Activated naive CD8-positive, alpha-beta T cell treated with anti-CD3 and anti-CD28 coated beads for 36 hours (primary cell): Measurements from ENCODE around the gene ADAMTS9. TPM values are rescaled to one million over a fixed set of nuclear protein-coding genes. Genes with fewer than 3 reads are reported as not detected.

Experiments used
- DNase-seq: peaks from one replicate; pipeline ENCODE4 v3.0.0; 2021
- H3K27ac Mint-ChIP-seq: one replicate; pipeline ENCODE4 v1.8.0; 2022; ENCODE audit warnings: mild to moderate bottlenecking, moderate library complexity, mixed read lengths
- H3K27me3 Mint-ChIP-seq: one replicate; pipeline ENCODE4 v1.8.0; 2022; ENCODE audit warnings: mild to moderate bottlenecking, mixed read lengths
- H3K36me3 Mint-ChIP-seq: one replicate; pipeline ENCODE4 v1.8.0; 2021; ENCODE audit warnings: mild to moderate bottlenecking, mixed read lengths
- H3K4me1 Mint-ChIP-seq: one replicate; pipeline ENCODE4 v1.8.0; 2021; ENCODE audit warnings: mixed read lengths
- H3K4me3 Mint-ChIP-seq: one replicate; pipeline ENCODE4 v1.8.0; 2022; ENCODE audit warnings: mild to moderate bottlenecking, moderate library complexity, mixed read lengths
- H3K9me3 Mint-ChIP-seq: one replicate; pipeline ENCODE4 v1.8.0; 2022; ENCODE audit warnings: mixed read lengths
- total RNA-seq, 2 experiments: library from RNA; stranded (reverse); gene quantifications; one replicate each; pipeline ENCODE4 v1.2.3, GENCODE V29; 2021

Gene ADAMTS9
- total RNA-seq, 2 experiments from 2014 or later, result not detected

DNA sequence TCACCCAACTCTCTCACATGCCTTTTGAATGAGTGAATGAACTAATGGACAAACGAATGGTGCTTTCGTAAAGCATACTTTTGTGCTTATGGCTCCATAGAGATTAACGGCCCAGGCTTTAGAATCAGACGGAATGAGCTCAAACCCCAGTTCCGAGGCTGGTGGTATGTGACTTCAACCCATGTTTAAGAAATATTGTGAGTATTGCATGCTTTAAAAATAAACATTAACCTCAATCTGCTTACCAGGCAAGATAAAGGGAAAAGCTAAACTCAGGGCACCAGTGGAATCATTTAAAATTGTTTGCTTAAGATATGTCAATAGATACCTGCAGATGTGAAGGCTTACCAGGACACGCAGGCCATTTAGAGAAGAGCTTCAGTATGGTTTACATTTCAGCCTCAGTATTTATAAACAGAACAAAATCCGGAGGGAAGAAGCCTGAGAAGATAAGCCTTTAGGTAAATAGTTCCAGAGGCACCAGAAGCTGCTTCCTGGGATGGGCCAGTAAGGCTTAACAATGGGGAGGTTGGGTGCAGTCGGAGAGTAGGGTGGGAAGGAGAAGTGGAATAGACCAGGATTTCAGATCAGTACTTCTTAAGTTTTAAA is 186.4 kb downstream of the ADAMTS9 start:
- DNase-seq, result no peak
- Mint-ChIP-seq H3K27ac (no peak overlapping the region), H3K9me3 (peaks cover 2% of the 10 kb centered on the region), H3K4me3 (no peak overlapping the region), H3K36me3 (no peaks in the 10 kb centered on the region), H3K4me1 (peaks cover 6% of the 10 kb centered on the region), H3K27me3 (peaks cover 24% of the 10 kb centered on the region)

DNA sequence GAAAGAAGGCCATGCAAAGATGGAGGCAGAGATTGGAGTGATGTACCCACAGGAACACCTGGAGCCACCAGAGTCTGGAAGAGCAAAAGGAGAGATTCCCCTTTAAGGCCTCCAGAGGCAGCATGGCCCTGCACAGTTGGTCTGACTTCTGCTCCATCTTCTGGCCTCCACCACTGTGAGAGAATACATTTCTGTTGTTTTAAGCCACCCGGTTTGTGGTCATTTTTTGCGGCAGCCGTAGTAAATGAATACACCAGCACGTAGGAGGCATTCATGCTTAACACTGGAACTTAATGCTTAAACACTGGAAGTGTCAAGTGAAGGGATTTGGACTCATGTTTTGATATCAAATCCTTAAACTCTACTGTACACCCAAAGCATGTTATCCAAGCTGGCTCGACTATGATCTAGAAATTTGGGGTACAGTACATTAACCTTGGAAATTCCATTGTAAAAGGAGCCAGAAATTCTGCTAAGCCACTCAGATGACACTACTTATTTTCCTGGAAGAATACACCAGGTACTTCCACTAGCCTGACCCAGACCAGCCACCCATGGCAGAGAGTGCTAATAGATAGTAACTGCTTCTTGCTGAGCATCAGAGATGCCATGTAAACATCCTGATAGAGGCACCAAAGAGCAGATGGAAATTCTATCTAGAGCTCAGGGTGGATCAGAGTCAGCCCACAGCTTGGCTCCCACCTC is 190.9 kb downstream of the ADAMTS9 start:
- no peak for DNase-seq
- Mint-ChIP-seq H3K4me1 (no peaks in the 10 kb centered on the region), H3K27ac (no peak overlapping the region), H3K9me3 (no peaks in the 10 kb centered on the region), H3K36me3 (no peaks in the 10 kb centered on the region), H3K4me3 (no peak overlapping the region), H3K27me3 (peaks cover 32% of the 10 kb centered on the region)

DNA sequence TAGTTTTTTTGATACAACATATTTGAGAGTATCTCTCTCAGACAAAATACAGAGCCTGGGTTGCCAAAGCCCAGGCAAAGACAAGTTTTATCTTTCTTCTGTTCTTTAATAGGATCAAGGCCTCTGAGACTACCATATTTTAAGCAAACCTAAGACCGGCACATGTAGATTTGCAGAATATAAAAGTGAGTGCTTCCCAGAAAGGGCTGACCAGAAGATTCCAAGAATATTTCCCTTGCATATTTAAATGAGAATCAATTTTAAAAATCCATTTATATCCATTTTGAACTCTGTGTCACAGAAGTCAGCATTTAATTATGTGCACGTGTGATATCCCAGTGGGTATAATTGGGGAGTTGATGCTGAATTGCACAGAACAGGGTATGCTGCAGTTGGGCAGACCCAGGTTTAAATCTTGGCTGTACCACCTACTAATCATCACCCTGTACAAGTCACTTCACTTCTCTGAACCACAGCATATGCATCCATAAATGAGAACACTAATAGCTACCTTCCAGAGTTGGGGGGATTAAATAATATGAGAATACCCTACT is 191.9 kb downstream of the ADAMTS9 start:
- no peak overlapping the region for H3K27ac Mint-ChIP-seq
- H3K9me3 Mint-ChIP-seq, result no peaks in the 10 kb centered on the region
- DNase-seq, result no peak
- peaks cover 43% of the 10 kb centered on the region for H3K27me3 Mint-ChIP-seq
- H3K4me1 Mint-ChIP-seq, result no peaks in the 10 kb centered on the region
- no peak overlapping the region for H3K4me3 Mint-ChIP-seq
- H3K36me3 Mint-ChIP-seq, result no peaks in the 10 kb centered on the region

DNA sequence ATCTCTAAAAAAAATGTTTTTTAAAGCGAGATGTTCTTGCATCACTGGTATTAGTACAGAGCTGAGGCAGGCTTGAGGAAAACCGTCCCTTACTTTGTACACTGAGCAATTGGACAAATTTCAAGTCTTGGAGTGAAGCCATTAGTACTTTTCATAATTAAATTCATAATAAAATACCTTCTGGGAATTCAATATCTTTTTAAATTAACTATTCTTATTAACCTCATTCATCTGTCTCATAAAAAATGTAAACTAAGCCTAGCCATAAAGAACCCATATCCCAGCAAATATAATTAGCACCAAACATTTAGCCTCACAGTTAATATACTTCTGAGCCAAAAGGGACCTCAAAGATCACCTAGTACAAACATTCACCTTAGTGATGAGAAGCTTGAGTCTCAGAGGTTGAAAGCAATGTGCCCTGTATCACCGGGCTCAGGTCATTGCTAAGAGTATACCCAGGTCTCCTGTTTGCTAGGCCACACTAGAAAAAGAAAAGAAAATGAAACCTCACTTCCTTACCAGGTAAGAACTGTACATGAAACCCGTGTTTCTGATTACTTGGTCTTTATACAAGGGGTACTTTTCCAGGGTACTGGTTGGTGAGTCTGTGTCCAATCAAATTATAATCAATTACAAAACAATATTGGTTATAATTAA is 192.5 kb downstream of the ADAMTS9 start:
- H3K4me3 Mint-ChIP-seq, result no peak overlapping the region
- no peaks in the 10 kb centered on the region for H3K9me3 Mint-ChIP-seq
- no peaks in the 10 kb centered on the region for H3K4me1 Mint-ChIP-seq
- peaks cover 49% of the 10 kb centered on the region for H3K27me3 Mint-ChIP-seq
- DNase-seq, result no peak
- no peak overlapping the region for H3K27ac Mint-ChIP-seq
- H3K36me3 Mint-ChIP-seq, result no peaks in the 10 kb centered on the region

DNA sequence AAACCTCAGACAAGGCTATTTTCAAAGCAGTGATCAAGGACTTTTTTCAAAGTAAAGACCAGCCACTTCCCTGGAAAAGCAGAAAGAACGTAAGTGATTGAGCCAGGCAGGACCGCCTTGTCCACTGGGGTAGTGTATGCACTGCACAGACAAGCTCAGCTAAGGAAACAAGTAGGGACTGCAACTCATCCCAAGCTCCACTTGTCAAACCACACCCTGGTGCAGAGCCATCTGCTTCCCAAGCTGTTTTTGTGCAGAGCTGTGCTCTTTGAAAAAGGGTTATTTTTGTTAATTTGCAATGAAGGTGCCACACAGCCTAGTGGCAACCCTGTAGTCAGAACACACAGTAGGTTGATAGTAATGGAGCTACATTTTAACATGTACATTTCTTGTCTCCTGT is 193.3 kb downstream of the ADAMTS9 start:
- no peaks in the 10 kb centered on the region for H3K36me3 Mint-ChIP-seq
- H3K9me3 Mint-ChIP-seq, result no peaks in the 10 kb centered on the region
- DNase-seq, result no peak
- H3K4me3 Mint-ChIP-seq, result no peak overlapping the region
- peaks cover 56% of the 10 kb centered on the region for H3K27me3 Mint-ChIP-seq
- H3K4me1 Mint-ChIP-seq, result no peaks in the 10 kb centered on the region
- no peak overlapping the region for H3K27ac Mint-ChIP-seq

DNA sequence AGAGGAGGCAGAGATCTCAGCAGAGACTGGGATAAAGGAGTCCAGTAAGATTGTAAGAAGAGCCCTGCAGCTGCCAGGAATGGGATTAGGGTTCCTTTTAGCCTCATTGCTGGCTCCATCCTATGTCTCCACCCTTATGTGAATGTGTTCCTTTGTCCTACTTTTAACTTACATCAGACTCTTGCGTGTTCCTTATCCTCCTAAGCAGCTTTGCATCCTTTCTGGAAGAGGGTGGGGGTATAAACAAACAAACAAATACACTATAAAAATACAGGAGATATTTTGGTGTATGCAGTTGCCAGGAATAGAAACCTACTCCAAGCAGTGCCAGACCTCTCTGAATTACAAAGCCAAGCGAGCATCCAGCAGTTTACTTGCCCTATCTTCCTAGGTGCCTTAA is 194.7 kb downstream of the ADAMTS9 start:
- H3K36me3 Mint-ChIP-seq, result no peaks in the 10 kb centered on the region
- H3K27me3 Mint-ChIP-seq, result peaks cover 58% of the 10 kb centered on the region
- no peak overlapping the region for H3K4me3 Mint-ChIP-seq
- DNase-seq, result no peak
- H3K9me3 Mint-ChIP-seq, result no peaks in the 10 kb centered on the region
- no peaks in the 10 kb centered on the region for H3K4me1 Mint-ChIP-seq
- H3K27ac Mint-ChIP-seq, result no peak overlapping the region

DNA sequence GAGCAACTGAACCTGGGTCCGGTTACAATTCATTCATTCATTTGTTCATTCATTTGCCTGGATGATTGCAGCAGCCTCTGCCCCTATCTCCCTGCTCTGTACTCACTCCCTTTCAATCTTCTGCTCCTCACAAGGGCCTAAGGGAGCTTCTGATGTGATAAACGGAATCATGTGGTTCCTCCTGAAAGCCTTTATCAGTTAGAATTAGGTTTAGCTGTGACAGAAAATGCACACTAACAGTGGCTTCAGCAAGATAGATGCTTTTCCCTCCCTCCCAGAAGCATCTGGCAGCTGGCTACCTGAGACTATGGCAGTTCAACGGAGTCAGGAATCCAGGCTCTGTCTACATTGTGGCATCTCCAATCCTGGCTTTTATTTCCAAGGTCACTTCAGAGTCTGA is 196.0 kb downstream of the ADAMTS9 start:
- Mint-ChIP-seq H3K27me3 (peaks cover 68% of the 10 kb centered on the region), H3K9me3 (no peaks in the 10 kb centered on the region), H3K4me1 (no peaks in the 10 kb centered on the region), H3K36me3 (no peaks in the 10 kb centered on the region), H3K4me3 (no peak overlapping the region), H3K27ac (no peak overlapping the region)
- DNase-seq, result no peak

DNA sequence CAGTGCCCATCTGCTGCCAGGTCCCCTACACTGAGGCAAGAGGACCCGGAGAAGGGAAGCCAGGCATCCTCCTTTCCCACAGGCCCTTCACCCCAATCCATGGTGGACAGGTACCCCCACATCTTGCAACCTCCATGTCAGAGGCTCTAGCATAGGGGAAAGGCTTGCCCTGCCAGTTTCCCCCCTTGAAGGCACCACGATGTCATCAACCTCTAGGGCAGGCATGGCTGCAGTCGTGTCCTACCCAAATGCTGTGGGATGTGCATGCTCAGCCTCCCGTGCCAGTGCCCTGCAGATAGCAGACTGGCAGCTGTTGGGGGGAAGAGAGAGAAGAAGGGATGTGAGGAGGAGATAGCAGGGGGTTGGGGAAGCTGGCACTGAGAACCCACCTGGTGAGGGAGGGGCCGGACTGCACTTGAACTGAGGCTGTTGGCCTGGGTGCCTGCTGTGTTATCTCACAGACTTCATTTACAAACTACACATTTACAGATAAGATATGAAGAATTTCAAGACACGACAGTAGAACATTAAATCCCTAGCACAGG is 197.5 kb downstream of the ADAMTS9 start:
- DNase-seq, result no peak
- Mint-ChIP-seq H3K4me3 (no peak overlapping the region), H3K4me1 (no peaks in the 10 kb centered on the region), H3K36me3 (no peaks in the 10 kb centered on the region), H3K27me3 (peaks cover 76% of the 10 kb centered on the region), H3K27ac (no peak overlapping the region), H3K9me3 (no peaks in the 10 kb centered on the region)

DNA sequence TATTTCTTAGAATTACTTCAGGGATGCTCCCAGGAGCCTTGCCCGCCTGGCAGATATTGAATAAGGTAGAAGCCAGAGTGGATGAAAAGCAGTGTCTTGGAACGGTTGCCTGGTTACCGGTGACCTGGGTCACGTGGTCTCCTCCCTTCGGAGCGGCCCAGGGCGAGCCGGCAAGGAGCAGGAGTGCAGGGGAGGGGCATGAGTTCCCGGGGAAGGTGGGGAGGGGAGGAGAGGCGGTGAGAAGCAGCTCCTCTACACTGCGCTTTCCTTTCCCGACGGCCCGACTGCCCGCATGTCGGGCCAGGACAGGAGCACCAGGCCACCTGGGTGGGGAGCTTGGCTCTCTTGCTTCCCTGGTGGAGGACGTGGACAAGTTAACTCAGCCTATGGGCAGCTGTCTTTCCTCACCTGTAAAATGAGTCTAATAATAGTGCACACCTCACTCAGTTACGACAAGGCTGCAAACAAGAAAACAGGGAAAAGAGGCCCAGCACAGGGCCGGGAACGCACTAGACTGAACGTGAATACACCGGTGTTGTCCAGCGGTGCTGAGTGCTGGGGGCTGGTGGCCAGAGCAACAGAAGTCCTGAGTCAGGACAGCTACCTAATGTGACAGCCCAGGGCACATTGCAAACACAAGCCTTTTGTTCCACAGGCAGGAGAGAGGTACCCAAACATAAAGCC is 198.3 kb downstream of the ADAMTS9 start:
- Mint-ChIP-seq H3K27ac (no peak overlapping the region), H3K27me3 (peaks cover 76% of the 10 kb centered on the region), H3K4me1 (no peaks in the 10 kb centered on the region), H3K9me3 (no peaks in the 10 kb centered on the region), H3K4me3 (no peak overlapping the region), H3K36me3 (no peaks in the 10 kb centered on the region)
- DNase-seq, result no peak

DNA sequence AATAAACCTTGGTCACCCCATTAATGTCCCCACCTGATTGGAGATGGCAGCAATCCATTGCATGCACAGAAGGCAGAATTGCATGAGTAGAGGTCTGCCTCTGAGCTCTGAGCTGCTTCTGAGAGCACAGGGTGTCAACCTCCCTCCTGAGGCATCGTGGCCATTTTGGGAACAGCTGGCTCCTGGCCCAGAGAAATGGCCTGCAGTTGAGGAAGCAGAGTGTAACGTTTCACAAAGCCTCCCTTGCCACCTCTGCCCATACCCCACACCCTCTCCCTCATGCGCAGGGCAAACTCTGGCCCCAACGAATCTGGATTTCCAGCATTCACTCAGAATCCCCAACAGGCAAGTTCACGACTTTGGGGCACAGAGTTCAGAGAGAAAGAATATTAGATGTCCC is 198.9 kb downstream of the ADAMTS9 start:
- H3K4me3 Mint-ChIP-seq, result no peak overlapping the region
- DNase-seq, result no peak
- H3K27me3 Mint-ChIP-seq, result peaks cover 70% of the 10 kb centered on the region
- H3K4me1 Mint-ChIP-seq, result no peaks in the 10 kb centered on the region
- H3K27ac Mint-ChIP-seq, result no peak overlapping the region
- no peaks in the 10 kb centered on the region for H3K36me3 Mint-ChIP-seq
- H3K9me3 Mint-ChIP-seq, result no peaks in the 10 kb centered on the region

DNA sequence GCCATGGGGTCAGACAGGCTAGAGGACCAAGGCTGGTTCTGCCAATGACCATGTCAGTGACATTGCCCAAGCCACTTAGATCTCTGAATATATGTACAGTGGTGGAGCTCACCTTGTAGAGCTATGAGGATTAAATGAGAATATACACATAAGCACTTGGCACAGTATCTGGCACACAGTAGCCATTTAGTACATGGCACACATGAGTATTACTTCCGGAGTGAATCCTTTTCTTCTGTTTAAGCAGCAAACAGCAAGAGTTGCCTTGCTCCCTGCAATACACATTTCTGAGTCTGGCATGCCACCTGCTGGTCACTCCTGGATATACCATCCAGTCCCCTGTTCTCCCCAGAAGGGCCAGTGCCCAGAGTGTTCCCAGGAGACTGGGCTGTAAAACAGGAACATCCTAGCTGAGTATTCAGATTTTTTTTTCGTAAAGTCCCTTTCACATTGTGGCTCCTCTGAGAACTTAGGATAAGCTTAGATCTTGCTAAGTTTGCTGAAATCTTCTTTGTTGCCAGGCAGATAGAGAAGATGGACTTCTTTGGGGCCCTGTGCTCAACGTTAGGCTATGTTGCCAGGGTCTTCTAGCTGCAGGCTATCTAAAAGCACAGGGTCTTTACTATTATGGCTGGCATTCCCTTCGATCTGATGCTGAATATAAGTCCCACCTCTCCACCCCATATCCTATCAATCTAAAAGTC is 203.4 kb downstream of the ADAMTS9 start:
- no peaks in the 10 kb centered on the region for H3K4me1 Mint-ChIP-seq
- no peak overlapping the region for H3K27ac Mint-ChIP-seq
- H3K4me3 Mint-ChIP-seq, result no peak overlapping the region
- H3K9me3 Mint-ChIP-seq, result no peaks in the 10 kb centered on the region
- H3K27me3 Mint-ChIP-seq, result peaks cover 39% of the 10 kb centered on the region
- H3K36me3 Mint-ChIP-seq, result no peaks in the 10 kb centered on the region
- DNase-seq, result peak; percentile 68

DNA sequence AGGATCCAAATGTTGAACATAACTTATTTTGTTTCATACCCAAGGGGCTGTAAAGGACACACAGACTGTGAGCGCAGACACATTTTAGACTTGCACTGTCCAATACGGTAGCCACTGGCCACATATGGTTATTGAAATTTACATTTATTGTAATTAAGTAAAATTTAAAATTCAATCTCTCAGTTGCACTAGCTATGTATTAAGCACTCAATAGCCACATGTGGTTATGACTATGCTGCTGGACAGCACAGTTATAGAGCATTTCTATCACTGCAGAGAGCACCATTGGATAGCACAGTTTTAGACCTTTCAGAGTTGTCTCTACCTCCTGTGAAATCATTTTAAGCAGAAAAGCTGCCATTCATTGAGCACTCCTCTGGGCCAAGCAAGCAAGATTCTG is 204.3 kb downstream of the ADAMTS9 start:
- Mint-ChIP-seq H3K36me3 (no peaks in the 10 kb centered on the region), H3K27ac (no peak overlapping the region), H3K9me3 (no peaks in the 10 kb centered on the region), H3K4me1 (no peaks in the 10 kb centered on the region), H3K4me3 (no peak overlapping the region), H3K27me3 (peaks cover 35% of the 10 kb centered on the region)
- DNase-seq, result no peak

DNA sequence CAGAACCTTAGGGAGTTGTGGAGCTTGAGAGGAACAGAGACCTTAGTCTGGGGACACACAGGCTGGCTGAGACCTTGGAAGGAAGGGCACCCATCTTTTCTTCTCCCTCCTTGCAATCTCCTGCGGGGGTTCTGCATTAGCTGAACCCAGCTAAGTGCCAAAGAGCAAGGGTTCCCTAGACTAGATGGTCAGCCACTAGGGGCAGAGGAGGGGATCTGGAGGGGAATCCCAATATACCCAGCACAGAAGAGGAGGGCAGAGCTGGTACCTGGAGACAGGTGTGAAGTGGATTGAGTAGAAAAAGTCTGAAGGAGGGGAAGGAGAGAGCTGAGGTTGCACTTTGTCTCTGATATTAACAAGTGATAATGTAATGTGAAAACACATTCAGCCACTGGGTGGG is 212.8 kb downstream of the ADAMTS9 start:
- DNase-seq, result no peak
- H3K4me3 Mint-ChIP-seq, result no peak overlapping the region
- no peak overlapping the region for H3K27ac Mint-ChIP-seq
- no peaks in the 10 kb centered on the region for H3K4me1 Mint-ChIP-seq
- H3K36me3 Mint-ChIP-seq, result no peaks in the 10 kb centered on the region
- no peaks in the 10 kb centered on the region for H3K9me3 Mint-ChIP-seq
- H3K27me3 Mint-ChIP-seq, result peaks cover 47% of the 10 kb centered on the region

DNA sequence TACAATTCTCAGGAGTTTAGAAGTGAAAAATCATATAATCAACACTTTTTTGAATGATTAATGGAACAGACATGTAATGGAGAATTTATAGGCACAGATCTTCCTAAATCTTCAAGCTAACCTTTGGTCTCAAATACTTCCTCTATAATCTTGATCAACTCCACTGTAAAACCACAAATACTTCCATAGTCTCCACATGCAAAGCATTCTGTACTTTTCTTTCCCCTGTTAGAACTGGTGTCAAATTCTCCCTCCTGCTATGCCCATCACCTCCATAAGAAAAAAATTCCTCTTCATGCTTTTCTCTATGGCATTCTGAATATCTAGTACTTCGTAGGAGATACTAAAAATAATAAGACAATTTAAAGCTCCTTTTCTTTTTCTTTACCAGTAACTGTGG is 214.3 kb downstream of the ADAMTS9 start:
- no peak overlapping the region for H3K27ac Mint-ChIP-seq
- DNase-seq, result no peak
- H3K27me3 Mint-ChIP-seq, result peaks cover 49% of the 10 kb centered on the region
- no peak overlapping the region for H3K4me3 Mint-ChIP-seq
- no peaks in the 10 kb centered on the region for H3K9me3 Mint-ChIP-seq
- no peaks in the 10 kb centered on the region for H3K4me1 Mint-ChIP-seq
- no peaks in the 10 kb centered on the region for H3K36me3 Mint-ChIP-seq
